ENCODE results near the gene LRRC9.

DNA sequence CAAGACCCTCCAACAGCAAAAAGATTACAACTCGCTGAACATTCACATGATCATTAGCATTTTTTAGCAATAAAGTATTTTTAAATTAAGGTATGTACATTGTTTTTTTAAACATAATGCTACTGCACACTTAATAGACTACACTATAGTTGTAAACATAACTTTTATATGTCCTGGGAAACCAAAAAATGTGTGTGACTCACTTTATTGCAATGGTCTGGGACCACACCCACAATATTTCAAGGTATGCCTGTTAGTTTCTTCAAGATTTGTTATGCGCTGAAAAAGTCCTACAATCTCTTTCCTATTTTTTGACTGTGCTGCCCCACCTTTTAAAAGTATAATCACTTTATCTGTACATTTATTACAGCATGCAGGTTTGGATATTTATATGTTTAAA lies 141.4 kb downstream of the LRRC9 start:
- TF ChIP-seq, protein P1, sequence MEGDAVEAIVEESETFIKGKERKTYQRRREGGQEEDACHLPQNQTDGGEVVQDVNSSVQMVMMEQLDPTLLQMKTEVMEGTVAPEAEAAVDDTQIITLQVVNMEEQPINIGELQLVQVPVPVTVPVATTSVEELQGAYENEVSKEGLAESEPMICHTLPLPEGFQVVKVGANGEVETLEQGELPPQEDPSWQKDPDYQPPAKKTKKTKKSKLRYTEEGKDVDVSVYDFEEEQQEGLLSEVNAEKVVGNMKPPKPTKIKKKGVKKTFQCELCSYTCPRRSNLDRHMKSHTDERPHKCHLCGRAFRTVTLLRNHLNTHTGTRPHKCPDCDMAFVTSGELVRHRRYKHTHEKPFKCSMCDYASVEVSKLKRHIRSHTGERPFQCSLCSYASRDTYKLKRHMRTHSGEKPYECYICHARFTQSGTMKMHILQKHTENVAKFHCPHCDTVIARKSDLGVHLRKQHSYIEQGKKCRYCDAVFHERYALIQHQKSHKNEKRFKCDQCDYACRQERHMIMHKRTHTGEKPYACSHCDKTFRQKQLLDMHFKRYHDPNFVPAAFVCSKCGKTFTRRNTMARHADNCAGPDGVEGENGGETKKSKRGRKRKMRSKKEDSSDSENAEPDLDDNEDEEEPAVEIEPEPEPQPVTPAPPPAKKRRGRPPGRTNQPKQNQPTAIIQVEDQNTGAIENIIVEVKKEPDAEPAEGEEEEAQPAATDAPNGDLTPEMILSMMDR (IDR thresholded peaks at IDR 0.05) = no peak
- TF ChIP-seq POLR2A (IDR thresholded peaks at IDR 0.05) (no peak), EP300 (IDR thresholded peaks at IDR 0.05) (no peak)
